HFFc6 (cell line): ENCODE measurements around the gene STK11. TPM values are rescaled to one million over a fixed set of nuclear protein-coding genes. Genes with fewer than 3 reads are reported as not detected.

Source experiments
- DNase-seq: peaks from one replicate; pipeline ENCODE4 v3.0.0-alpha.2; 2018
- H3K27ac Mint-ChIP-seq: 2 replicates; pipeline ENCODE4 v1.8.0; 2020; ENCODE audit warnings: mild to moderate bottlenecking, mixed read lengths
- H3K27me3 Mint-ChIP-seq: 2 replicates; pipeline ENCODE4 v1.8.0; 2021; ENCODE audit warnings: mild to moderate bottlenecking, moderate library complexity, mixed read lengths; ENCODE audit not compliant: insufficient read depth
- H3K36me3 Mint-ChIP-seq: 2 replicates; pipeline ENCODE4 v1.8.0; 2021; ENCODE audit warnings: low read depth, mixed read lengths
- H3K4me1 Mint-ChIP-seq: 2 replicates; pipeline ENCODE4 v1.8.0; 2020; ENCODE audit warnings: low read depth, mixed read lengths
- H3K4me3 Mint-ChIP-seq: 2 replicates; pipeline ENCODE4 v1.8.0; 2020; ENCODE audit warnings: mild to moderate bottlenecking, moderate library complexity, mixed read lengths
- H3K9me3 Mint-ChIP-seq: 2 replicates; pipeline ENCODE4 v1.8.0; 2020; ENCODE audit warnings: mild to moderate bottlenecking, mixed read lengths
- CTCF ChIP-seq: fragments of 200-600 bp; sonication (generic); IDR thresholded peaks from 2 replicates; pipeline ENCODE4 v1.5.0; 2021; ENCODE audit warnings: antibody characterized with exemption, mild to moderate bottlenecking
- long read RNA-seq: library from polyadenylated mRNA; unstranded; transcript quantifications from one replicate; pipeline ENCODE4 v2.0.0, GENCODE V29; 2019
- total RNA-seq, 6 experiments: library from RNA; stranded (reverse); fragmentation: NEBNext Ultra II Directional; extraction: Animal tissue kit (Norgen Biotek cat#: 25700); gene quantifications; 2 replicates in 1 of 6; 3 replicates in 5 of 6; pipeline ENCODE4 v1.2.3, GENCODE V29; 2021

The STK11 gene
- total RNA-seq, result 10 to 100 TPM; 52.9 to 59.1 (median 56.7) TPM
- long read RNA-seq, partial matches to known transcripts, result 6 of 12 reads
- long read RNA-seq, other reads (novel, unspliced or antisense), result 2 of 12 reads

GRCh38 chr19:1205114-1206099, at the start of gene STK11:
STK11 (plus strand) TSS chr19:1205778; CDS start chr19:1206914, 1,136 bp downstream.
- H3K9me3 Mint-ChIP-seq, result no peaks in the 10 kb centered on the region
- DNase-seq, result peak; percentile 98

GRCh38 chr19:1156305-1156801, 49.2 kb upstream of the STK11 start:
- H3K27ac Mint-ChIP-seq, result peak overlapping the region; percentile 43
- DNase-seq, result no peak
- no peaks in the 10 kb centered on the region for H3K4me1 Mint-ChIP-seq
- no peaks in the 10 kb centered on the region for H3K9me3 Mint-ChIP-seq
- H3K4me3 Mint-ChIP-seq, result no peak overlapping the region
- TF ChIP-seq CTCF, result no peak
- H3K27me3 Mint-ChIP-seq, result no peaks in the 10 kb centered on the region
- no peaks in the 10 kb centered on the region for H3K36me3 Mint-ChIP-seq

More at GRCh38 chr19:1205114-1206099, at the start of gene STK11:
- H3K27ac Mint-ChIP-seq, result peak within 1 kb of the TSS; percentile 93
- H3K4me3 Mint-ChIP-seq, result peak within 1 kb of the TSS; percentile 90
- H3K36me3 Mint-ChIP-seq, result peaks cover 15% of the 10 kb centered on the region
- TF ChIP-seq CTCF, result no peak
- peaks cover 31% of the 10 kb centered on the region for H3K4me1 Mint-ChIP-seq
- H3K27me3 Mint-ChIP-seq, result peaks cover 3% of the 10 kb centered on the region

- TF ChIP-seq CTCF, result no peak
- Mint-ChIP-seq H3K4me3 (no peak overlapping the region), H3K36me3 (no peaks in the 10 kb centered on the region), H3K9me3 (no peaks in the 10 kb centered on the region), H3K4me1 (no peaks in the 10 kb centered on the region), H3K27ac (no peak overlapping the region), H3K27me3 (no peaks in the 10 kb centered on the region)
- no peak for DNase-seq
Measured at GRCh38 chr19:1156830-1157615, 48.6 kb upstream of the STK11 start.

- no peaks in the 10 kb centered on the region for H3K4me1 Mint-ChIP-seq
- H3K4me3 Mint-ChIP-seq, result no peak overlapping the region
- H3K27me3 Mint-ChIP-seq, result no peaks in the 10 kb centered on the region
- no peaks in the 10 kb centered on the region for H3K9me3 Mint-ChIP-seq
- no peak overlapping the region for H3K27ac Mint-ChIP-seq
- DNase-seq, result no peak
- H3K36me3 Mint-ChIP-seq, result no peaks in the 10 kb centered on the region
- no peak for TF ChIP-seq CTCF
Measured at GRCh38 chr19:1157931-1158884, 47.4 kb upstream of the STK11 start.
